Epithelial cell of esophagus (primary cell): Measurements from ENCODE around the gene SLC38A9.

Source experiments
- DNase-seq: peaks from one replicate; pipeline ENCODE4 v3.0.0; 2010; ENCODE audit warnings: low read depth
- H3K4me3 ChIP-seq: 2 replicates; pipeline ENCODE4 v1.5.1; 2011; ENCODE audit warnings: mild to moderate bottlenecking, low read length, control low read depth
- CTCF ChIP-seq: IDR thresholded peaks from 2 replicates; pipeline ENCODE4 v1.5.1; 2011; ENCODE audit warnings: low read depth, mild to moderate bottlenecking, low read length, control low read depth, inconsistent platforms; ENCODE audit not compliant: insufficient read depth; ENCODE audit errors: missing control alignments

SLC38A9 gene

GRCh38 chr5:55692509-55692908 is 19.6 kb downstream of the SLC38A9 start:
- H3K4me3 ChIP-seq: no peak overlapping the region
- DNase-seq: no peak
- no peak for TF ChIP-seq CTCF

GRCh38 chr5:55692106-55692417 is 20.1 kb downstream of the SLC38A9 start:
- TF ChIP-seq CTCF: no peak
- H3K4me3 ChIP-seq: no peak overlapping the region
- no peak for DNase-seq

- TF ChIP-seq CTCF: peak; percentile 52
- DNase-seq: peak; percentile 56
- no peak overlapping the region for H3K4me3 ChIP-seq
Observed at GRCh38 chr5:55691265-55692105, 20.6 kb downstream of the SLC38A9 start.

- no peak overlapping the region for H3K4me3 ChIP-seq
- no peak for DNase-seq
Observed at GRCh38 chr5:55682071-55682470, 30.1 kb downstream of the SLC38A9 start.

GRCh38 chr5:55681301-55681700 is 30.8 kb downstream of the SLC38A9 start:
- DNase-seq: no peak
- H3K4me3 ChIP-seq: no peak overlapping the region
- no peak for TF ChIP-seq CTCF

More at GRCh38 chr5:55682071-55682470, 30.1 kb downstream of the SLC38A9 start:
- TF ChIP-seq CTCF: no peak

- no peak for DNase-seq
- no peak for TF ChIP-seq CTCF
- H3K4me3 ChIP-seq: no peak overlapping the region
Observed at GRCh38 chr5:55680353-55680752, 31.8 kb downstream of the SLC38A9 start.

GRCh38 chr5:55679556-55679955 is 32.6 kb downstream of the SLC38A9 start:
- H3K4me3 ChIP-seq: no peak overlapping the region
- TF ChIP-seq CTCF: no peak
- no peak for DNase-seq
